Activated CD8-positive, alpha-beta T cell treated with anti-CD3 and anti-CD28 coated beads for 36 hours (primary cell): ENCODE data around the gene LRRFIP2. TPM values are rescaled to one million over a fixed set of nuclear protein-coding genes. Genes with fewer than 3 reads are reported as not detected.
A peak's percentile ranks its signal among the peaks of the same experiment; 100 is the strongest.

ENCODE experiments used
- ATAC-seq: fragments of 200-7000 bp; cut with Tn5 transposase; one replicate; pipeline ENCODE4 v1.10.0; 2021; ENCODE audit warnings: mild to moderate bottlenecking, moderate library complexity
- CTCF ChIA-PET: fragments of 350-600 bp; sonication (Branson Sonifier 250); formaldehyde crosslinking; loops from one replicate; lab custom pipeline; 2021; ENCODE audit warnings: antibody characterized with exemption; lab: Charles Lee
- POLR2A ChIA-PET: fragments of 350-600 bp; sonication (Branson Sonifier 250); formaldehyde crosslinking; loops from one replicate; lab custom pipeline; 2021; ENCODE audit warnings: antibody characterized with exemption; lab: Charles Lee
- DNase-seq: peaks from one replicate; pipeline ENCODE4 v3.0.0-alpha.2; 2020
- H3K27ac Mint-ChIP-seq: one replicate; pipeline ENCODE4 v1.8.0; 2021; ENCODE audit warnings: mild to moderate bottlenecking, mixed read lengths
- H3K27me3 Mint-ChIP-seq: one replicate; pipeline ENCODE4 v1.8.0; 2021; ENCODE audit warnings: mixed read lengths
- H3K36me3 Mint-ChIP-seq: one replicate; pipeline ENCODE4 v1.8.0; 2021; ENCODE audit warnings: low read depth, mixed read lengths
- H3K4me1 Mint-ChIP-seq: one replicate; pipeline ENCODE4 v1.8.0; 2021; ENCODE audit warnings: low read depth, mixed read lengths
- H3K4me3 Mint-ChIP-seq: one replicate; pipeline ENCODE4 v1.8.0; 2021; ENCODE audit warnings: mild to moderate bottlenecking, moderate library complexity, mixed read lengths
- H3K9me3 Mint-ChIP-seq: one replicate; pipeline ENCODE4 v1.8.0; 2021; ENCODE audit warnings: mixed read lengths
- CTCF ChIP-seq: fragments of 200-600 bp; IDR thresholded peaks from one replicate; pipeline ENCODE4 v1.8.0; 2022; ENCODE audit warnings: antibody characterized with exemption, mild to moderate bottlenecking
- intact Hi-C: fragments of 100-400 bp; cut with micrococcal nuclease; formaldehyde crosslinking; loops from one replicate; pipeline ENCODE4 v1.10.0; 2022
- total RNA-seq, 2 experiments: library from RNA; stranded (reverse); gene quantifications; one replicate each; pipeline ENCODE4 v1.2.3, GENCODE V29; 2021

LRRFIP2 gene
- total RNA-seq, 2 experiments from 2014 or later = 18.7 to 23.1 TPM

- DNase-seq (no peak), ATAC-seq (no peak)
- H3K36me3 Mint-ChIP-seq = peaks cover 2% of the 10 kb centered on the region
- ChIA-PET POLR2A (no interaction called here), CTCF (no interaction called here)
- H3K9me3 Mint-ChIP-seq = no peaks in the 10 kb centered on the region
- H3K27ac Mint-ChIP-seq = no peak overlapping the region
- no peak for TF ChIP-seq CTCF
- no peak overlapping the region for H3K4me3 Mint-ChIP-seq
- peaks cover 32% of the 10 kb centered on the region for H3K4me1 Mint-ChIP-seq
- H3K27me3 Mint-ChIP-seq = no peaks in the 10 kb centered on the region
- intact Hi-C loops = no loop called here
These were observed 8.4 kb upstream of the LRRFIP2 start for GRCh38 chr3:37182816-37183215.

- H3K9me3 Mint-ChIP-seq = no peaks in the 10 kb centered on the region
- no peak for TF ChIP-seq CTCF
- ATAC-seq (no peak), DNase-seq (no peak)
- H3K4me3 Mint-ChIP-seq = no peak overlapping the region
- no peak overlapping the region for H3K27ac Mint-ChIP-seq
- H3K36me3 Mint-ChIP-seq = peaks cover 2% of the 10 kb centered on the region
- ChIA-PET POLR2A (interaction anchor here (1.1 kb wide), 1 partner anchor 29 kb away, joined by 3 read pairs; no protein-coding TSS in a partner anchor), CTCF (no interaction called here)
- intact Hi-C loops = no loop called here
- H3K4me1 Mint-ChIP-seq = peaks cover 43% of the 10 kb centered on the region
- no peaks in the 10 kb centered on the region for H3K27me3 Mint-ChIP-seq
These were observed 7.4 kb upstream of the LRRFIP2 start for GRCh38 chr3:37181756-37182155.

- POLR2A ChIA-PET = interaction anchor here (0.6 to 2.4 kb wide), 2 partner anchors 12 to 32 kb away, joined by 3 to 6 read pairs; no protein-coding TSS in a partner anchor
- ATAC-seq = no peak
- H3K9me3 Mint-ChIP-seq = no peaks in the 10 kb centered on the region
These were observed 5.0 kb upstream of the LRRFIP2 start for GRCh38 chr3:37179144-37179967.

GRCh38 chr3:37173806-37174205 lies 576 bp downstream of the LRRFIP2 start:
- H3K27ac Mint-ChIP-seq = no peak overlapping the region
- DNase-seq = no peak
- intact Hi-C loops = no loop called here
- peaks cover 50% of the 10 kb centered on the region for H3K4me1 Mint-ChIP-seq
- TF ChIP-seq CTCF = no peak
- no peak overlapping the region for H3K4me3 Mint-ChIP-seq
- ChIA-PET POLR2A (no interaction called here), CTCF (interaction anchor here (1.1 to 1.4 kb wide), 2 partner anchors 11 to 50 kb away, joined by 3 to 5 read pairs; no protein-coding TSS in a partner anchor)
- ATAC-seq = no peak
- peaks cover 6% of the 10 kb centered on the region for H3K36me3 Mint-ChIP-seq
- no peaks in the 10 kb centered on the region for H3K9me3 Mint-ChIP-seq
- no peaks in the 10 kb centered on the region for H3K27me3 Mint-ChIP-seq

More at GRCh38 chr3:37179144-37179967, 5.0 kb upstream of the LRRFIP2 start:
- intact Hi-C loops = no loop called here
- Mint-ChIP-seq H3K27ac (no peak overlapping the region), H3K36me3 (peaks cover 4% of the 10 kb centered on the region), H3K4me3 (no peak overlapping the region), H3K27me3 (no peaks in the 10 kb centered on the region), H3K4me1 (peaks cover 53% of the 10 kb centered on the region)
- CTCF ChIA-PET = no interaction called here
- TF ChIP-seq CTCF = no peak
- peak; percentile 37 for DNase-seq

- H3K27me3 Mint-ChIP-seq = no peaks in the 10 kb centered on the region
- H3K36me3 Mint-ChIP-seq = peaks cover 4% of the 10 kb centered on the region
- H3K4me1 Mint-ChIP-seq = peaks cover 30% of the 10 kb centered on the region
- intact Hi-C loops = no loop called here
- ChIA-PET POLR2A (no interaction called here), CTCF (no interaction called here)
- no peak overlapping the region for H3K27ac Mint-ChIP-seq
- ATAC-seq (no peak), DNase-seq (no peak)
- no peak for TF ChIP-seq CTCF
- no peaks in the 10 kb centered on the region for H3K9me3 Mint-ChIP-seq
- no peak overlapping the region for H3K4me3 Mint-ChIP-seq
These were observed 3.2 kb downstream of the LRRFIP2 start for GRCh38 chr3:37171144-37171543.
